K562 (cell line): ENCODE data around the gene CALCA. TPM values are rescaled to one million over a fixed set of nuclear protein-coding genes. Genes with fewer than 3 reads are reported as not detected.

Source experiments
- ATAC-seq: fragments of 200-7000 bp; cut with Tn5 transposase; 3 replicates; pipeline ENCODE4 v1.9.1; 2020; ENCODE audit warnings: moderate library complexity
- BruUV-seq: library from RNA; stranded (reverse); fragments of 400-500 nt; replicated peaks from 2 replicates; lab custom pipeline; 2021; lab: Mats Ljungman, UMichigan
- CTCF ChIA-PET: fragments of 300-600 bp; formaldehyde crosslinking; extraction: SDS; loops from one replicate; lab custom pipeline; 2021; ENCODE audit warnings: low intra/inter-chr PET ratio; lab: Yijun Ruan, JAX
- POLR2A ChIA-PET: fragments of 300-600, 350-650 bp; sonication (Branson Sonifier 250); formaldehyde crosslinking; extraction: SDS; loops from one replicate; lab custom pipeline; 2021; ENCODE audit warnings: antibody characterized with exemption, inconsistent platforms; lab: Yijun Ruan, JAX
- DNase-seq, 4 experiments: peaks; one replicate each; pipeline versions ENCODE4 v3.0.0 to v3.0.0-alpha.2; 2011 to 2018; ENCODE audit warnings: low spot score in 3 of 4, mixed read lengths in 3 of 4; ENCODE audit errors: extremely low read depth in 1 of 4
- FAIRE-seq: peaks from 2 replicates; lab custom pipeline; 2011; peaks lifted over from hg19 to GRCh38; lab: Jason Lieb, UNC
- H2AFZ ChIP-seq: 2 replicates; pipeline ENCODE4 v1.6.0; 2011; ENCODE audit warnings: low read depth, low read length, control low read depth, inconsistent platforms
- H3K27ac ChIP-seq: fragments of 200-600 bp; 3 replicates; pipeline ENCODE4 v1.8.0; 2011; ENCODE audit warnings: low read depth, mild to moderate bottlenecking, control low read depth, inconsistent platforms, low read length, moderate library complexity, mixed read lengths; ENCODE audit errors: extremely low read depth
- H3K27me3 ChIP-seq, 2 experiments: fragments of 300-600 bp in 1 of 2; 2 replicates in 1 of 2; 3 replicates in 1 of 2; pipeline versions ENCODE4 v1.6.0 to v1.8.0; 2011; ENCODE audit warnings: inconsistent platforms in 2 of 2, low read length in 2 of 2, mild to moderate bottlenecking in 1 of 2, mixed read lengths in 1 of 2, moderate library complexity in 1 of 2; ENCODE audit not compliant: control insufficient read depth in 2 of 2, insufficient read depth in 2 of 2
- H3K36me3 ChIP-seq: fragments of 300-600 bp; 3 replicates; pipeline ENCODE4 v1.8.0; 2011; ENCODE audit warnings: mild to moderate bottlenecking, low read length, inconsistent platforms; ENCODE audit not compliant: control insufficient read depth, insufficient read depth
- H3K4me1 ChIP-seq, 2 experiments: fragments of 200-600 bp in 1 of 2; replicated peaks in 1 of 2; 2 replicates in 1 of 2; 3 replicates in 1 of 2; pipeline versions ENCODE4 v1.5.1 to v1.8.0; 2011; ENCODE audit warnings: inconsistent platforms in 2 of 2, low read length in 2 of 2, mild to moderate bottlenecking in 1 of 2, mixed read lengths in 1 of 2, moderate library complexity in 1 of 2; ENCODE audit not compliant: control insufficient read depth in 2 of 2, insufficient read depth in 2 of 2
- H3K4me2 ChIP-seq: 2 replicates; pipeline ENCODE4 v1.6.1; 2011; ENCODE audit warnings: low read length, control low read depth, inconsistent platforms, mixed read lengths; ENCODE audit not compliant: insufficient read depth
- H3K4me3 ChIP-seq: fragments of 200-600 bp; sonication (generic), shearing (Covaris generic); 2 replicates; pipeline ENCODE4 v1.5.1; 2016; ENCODE audit warnings: control low read depth, inconsistent platforms
- H3K79me2 ChIP-seq: fragments of 200-600 bp; 3 replicates; pipeline ENCODE4 v1.8.0; 2011; ENCODE audit warnings: low read length, inconsistent platforms; ENCODE audit not compliant: control insufficient read depth, insufficient read depth
- H3K9ac ChIP-seq, 2 experiments: 2 replicates each; pipeline versions ENCODE4 v1.6.0 to v1.6.1; 2011; ENCODE audit warnings: low read depth in 2 of 2, low read length in 2 of 2, control low read depth in 1 of 2, inconsistent platforms in 1 of 2, mild to moderate bottlenecking in 1 of 2, mixed read lengths in 1 of 2; ENCODE audit not compliant: insufficient read depth in 1 of 2
- H3K9me1 ChIP-seq: one replicate; pipeline ENCODE4 v1.6.0; 2011; ENCODE audit warnings: inconsistent platforms, mild to moderate bottlenecking, low read length, moderate library complexity; ENCODE audit not compliant: control insufficient read depth, insufficient read depth
- H3K9me3 ChIP-seq: replicated peaks from 2 replicates; pipeline ENCODE4 v1.5.1; 2011; ENCODE audit warnings: low read depth, low read length, inconsistent platforms; ENCODE audit not compliant: control insufficient read depth, insufficient read depth
- H4K20me1 ChIP-seq: replicated peaks from 2 replicates; pipeline ENCODE4 v1.6.1; 2011; ENCODE audit warnings: low read length, inconsistent platforms, mixed read lengths; ENCODE audit not compliant: control insufficient read depth, insufficient read depth
- RBM25 ChIP-seq: fragments of 200-400 bp; formaldehyde crosslinking; IDR thresholded peaks from 2 replicates; pipeline ENCODE4 v1.6.1; 2018; ENCODE audit warnings: low read length, low read depth, moderate library complexity; ENCODE audit not compliant: severe bottlenecking
- WGBS: fragments of 100-300 bp; shearing (Covaris generic); methylation state at CpG from one replicate; pipeline ENCODE4 v1.1.6; 2016; ENCODE audit warnings: low coverage, mixed read lengths; ENCODE audit not compliant: insufficient coverage; ENCODE audit errors: missing lambda C conversion rate; 5-methylcytosine and 5-hydroxymethylcytosine counted together
- in situ Hi-C: fragments of 300-500 bp; cut with MboI; formaldehyde crosslinking; loops from 4 replicates; pipeline ENCODE4 v1.15.0; 2018; ENCODE audit warnings: inconsistent platforms, mixed read lengths
- intact Hi-C: fragments of 100-400 bp; cut with micrococcal nuclease; formaldehyde crosslinking; loops from 2 replicates; pipeline ENCODE4 v1.14.2; 2022
- polyA plus RNA-seq, 8 experiments: library from polyadenylated mRNA; depleted of rRNA in 4 of 8; stranded (reverse) in 5 of 8; unstranded in 3 of 8; fragments of >200 nt; fragmentation: Nextera tagmentation in 2 of 8; fragmentation: Illumina TruSeq in 1 of 8; extraction: Ambion mirVana in 2 of 8; extraction: Trizol in 1 of 8; gene quantifications; 2 replicates each; pipeline versions ENCODE4 v1.2.1 to v1.2.3, GENCODE V29; 2011 to 2014; ENCODE audit warnings: inconsistent platforms in 1 of 8, missing spikeins in 1 of 8
- total RNA-seq, 7 experiments: library from RNA; depleted of rRNA in 6 of 7; stranded (reverse); fragments of >200 nt in 6 of 7; fragmentation: Illumina TruSeq in 2 of 7; extraction: Trizol in 2 of 7; gene quantifications; 2 replicates each; pipeline versions ENCODE4 v1.2.1 to v1.2.3, GENCODE V29; 2011 to 2021; ENCODE audit warnings: low replicate concordance in 1 of 7
- TF ChIP-seq, protein P1 (sequence below): sonication (generic); formaldehyde crosslinking; IDR thresholded peaks from 2 replicates; pipeline ENCODE4 v1.8.1; 2023; ENCODE audit warnings: missing genetic modification reagents, mild to moderate bottlenecking, borderline replicate concordance

The CALCA gene
- total and polyA plus RNA-seq, 9 of the 15 experiments (the other 6 are each of a cell fraction or from before 2014, with no cell fraction given), result 0.07 TPM; not detected in 8

DNA sequence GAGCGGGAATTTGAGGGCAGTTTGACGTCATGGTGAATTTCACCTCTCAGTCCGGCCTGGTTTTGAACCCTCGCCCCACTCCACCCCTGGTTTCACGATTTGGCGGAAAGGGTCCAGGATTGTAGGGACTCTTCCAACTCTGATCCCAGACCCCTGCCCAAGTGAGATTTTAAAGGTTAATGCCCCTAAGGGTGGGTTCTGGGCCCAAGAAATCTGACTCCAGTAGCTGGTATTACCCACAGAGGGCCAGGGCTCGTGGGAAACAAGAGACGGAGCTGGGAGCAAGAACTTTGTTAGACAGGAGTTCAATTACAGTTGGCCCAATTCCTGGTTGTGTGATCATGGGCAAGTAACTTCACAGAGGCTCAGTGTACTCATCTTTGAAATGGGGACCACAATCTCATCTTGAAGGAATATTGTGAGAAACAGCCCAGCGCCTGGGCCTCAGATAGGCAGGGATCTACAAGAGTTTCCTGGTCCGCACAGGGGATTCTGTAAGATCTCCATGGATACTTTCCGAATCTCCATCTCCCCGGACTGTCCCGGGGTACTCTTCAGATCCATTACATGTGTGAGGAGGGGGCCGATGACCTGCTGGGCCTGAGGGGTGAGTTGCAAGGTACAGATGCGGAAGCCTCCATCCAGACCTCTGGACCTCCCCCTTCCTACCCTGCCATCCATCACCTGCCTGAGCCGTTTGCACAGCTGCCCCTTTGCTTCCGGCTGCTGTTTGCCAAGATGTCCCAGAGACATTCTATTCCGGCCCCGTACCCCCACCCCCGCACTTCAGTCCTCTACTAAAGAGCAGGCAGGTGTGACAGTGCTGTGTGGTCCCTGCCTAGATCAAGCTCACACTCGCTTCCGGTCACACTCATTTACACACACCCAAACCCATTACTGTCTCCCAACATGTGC, 687 bp upstream of the CALCA start:
- ChIA-PET POLR2A (interaction anchor here (0.8 to 1.5 kb wide), 2 partner anchors 49 to 79 kb away, joined by 4 read pairs; no protein-coding TSS in a partner anchor), CTCF (no interaction called here)
- H3K36me3 ChIP-seq, result no peaks in the 10 kb centered on the region
- ATAC-seq (no peak), FAIRE-seq (no peak), DNase-seq (no peak)
- H2AFZ ChIP-seq, result no peak overlapping the region
- H3K27me3 ChIP-seq, result peaks cover 25 to 45% of the 10 kb centered on the region in 2 experiments; a peak in 4 of 5 replicates
- no peak overlapping the region for H3K9ac ChIP-seq
- peak; percentile 5 for TF ChIP-seq RBM25
- TF ChIP-seq, protein P1, sequence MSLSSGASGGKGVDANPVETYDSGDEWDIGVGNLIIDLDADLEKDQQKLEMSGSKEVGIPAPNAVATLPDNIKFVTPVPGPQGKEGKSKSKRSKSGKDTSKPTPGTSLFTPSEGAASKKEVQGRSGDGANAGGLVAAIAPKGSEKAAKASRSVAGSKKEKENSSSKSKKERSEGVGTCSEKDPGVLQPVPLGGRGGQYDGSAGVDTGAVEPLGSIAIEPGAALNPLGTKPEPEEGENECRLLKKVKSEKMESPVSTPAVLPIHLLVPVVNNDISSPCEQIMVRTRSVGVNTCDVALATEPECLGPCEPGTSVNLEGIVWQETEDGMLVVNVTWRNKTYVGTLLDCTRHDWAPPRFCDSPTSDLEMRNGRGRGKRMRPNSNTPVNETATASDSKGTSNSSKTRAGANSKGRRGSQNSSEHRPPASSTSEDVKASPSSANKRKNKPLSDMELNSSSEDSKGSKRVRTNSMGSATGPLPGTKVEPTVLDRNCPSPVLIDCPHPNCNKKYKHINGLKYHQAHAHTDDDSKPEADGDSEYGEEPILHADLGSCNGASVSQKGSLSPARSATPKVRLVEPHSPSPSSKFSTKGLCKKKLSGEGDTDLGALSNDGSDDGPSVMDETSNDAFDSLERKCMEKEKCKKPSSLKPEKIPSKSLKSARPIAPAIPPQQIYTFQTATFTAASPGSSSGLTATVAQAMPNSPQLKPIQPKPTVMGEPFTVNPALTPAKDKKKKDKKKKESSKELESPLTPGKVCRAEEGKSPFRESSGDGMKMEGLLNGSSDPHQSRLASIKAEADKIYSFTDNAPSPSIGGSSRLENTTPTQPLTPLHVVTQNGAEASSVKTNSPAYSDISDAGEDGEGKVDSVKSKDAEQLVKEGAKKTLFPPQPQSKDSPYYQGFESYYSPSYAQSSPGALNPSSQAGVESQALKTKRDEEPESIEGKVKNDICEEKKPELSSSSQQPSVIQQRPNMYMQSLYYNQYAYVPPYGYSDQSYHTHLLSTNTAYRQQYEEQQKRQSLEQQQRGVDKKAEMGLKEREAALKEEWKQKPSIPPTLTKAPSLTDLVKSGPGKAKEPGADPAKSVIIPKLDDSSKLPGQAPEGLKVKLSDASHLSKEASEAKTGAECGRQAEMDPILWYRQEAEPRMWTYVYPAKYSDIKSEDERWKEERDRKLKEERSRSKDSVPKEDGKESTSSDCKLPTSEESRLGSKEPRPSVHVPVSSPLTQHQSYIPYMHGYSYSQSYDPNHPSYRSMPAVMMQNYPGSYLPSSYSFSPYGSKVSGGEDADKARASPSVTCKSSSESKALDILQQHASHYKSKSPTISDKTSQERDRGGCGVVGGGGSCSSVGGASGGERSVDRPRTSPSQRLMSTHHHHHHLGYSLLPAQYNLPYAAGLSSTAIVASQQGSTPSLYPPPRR (CRISPR knock-in tag), result no peak
- no peaks in the 10 kb centered on the region for H3K79me2 ChIP-seq
- H3K4me1 ChIP-seq, result peaks cover 3 to 18% of the 10 kb centered on the region in 2 experiments; a peak in 3 of 5 replicates
- no peak overlapping the region for H3K4me2 ChIP-seq
- no peaks in the 10 kb centered on the region for H3K9me1 ChIP-seq
- H3K27ac ChIP-seq, result no peak overlapping the region
- in situ Hi-C loops, result no loop called here
- H3K9me3 ChIP-seq, result no peaks in the 10 kb centered on the region
- H4K20me1 ChIP-seq, result no peaks in the 10 kb centered on the region
- BruUV-seq, result no TSS peak
- intact Hi-C loops, result no loop called here
- 6% methylated on average over 17 of the region's 22 CpGs for WGBS
- no peak overlapping the region for H3K4me3 ChIP-seq
